Measurements from ENCODE around the gene ENPP1.
"Not testable (repeated sequence)": the region's sequence is repeated elsewhere in the genome, so short reads cannot be mapped to it uniquely, and the experiment has no call there.

The ENPP1 gene

DNA sequence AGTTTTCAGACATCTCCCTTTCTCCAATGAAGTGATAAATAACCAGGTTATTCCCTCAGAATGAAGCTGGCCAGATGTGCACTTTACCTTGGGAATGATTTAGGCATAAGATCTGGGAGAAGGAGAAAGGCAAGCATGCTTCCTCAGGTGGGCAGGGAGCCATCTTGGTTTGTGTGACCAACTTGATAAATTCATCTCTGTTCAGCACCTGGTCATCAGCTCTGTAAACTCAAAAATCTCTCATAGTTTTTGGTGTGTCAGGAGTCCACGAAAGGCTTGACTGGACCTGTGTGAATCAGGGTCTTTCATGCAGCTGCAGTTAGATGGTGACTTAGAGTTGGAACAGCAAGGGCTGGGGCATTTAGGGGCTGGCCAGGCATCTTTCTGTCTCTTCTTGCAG is 24.5 kb downstream of the ENPP1 start:
- DNase-seq: no peak

DNA sequence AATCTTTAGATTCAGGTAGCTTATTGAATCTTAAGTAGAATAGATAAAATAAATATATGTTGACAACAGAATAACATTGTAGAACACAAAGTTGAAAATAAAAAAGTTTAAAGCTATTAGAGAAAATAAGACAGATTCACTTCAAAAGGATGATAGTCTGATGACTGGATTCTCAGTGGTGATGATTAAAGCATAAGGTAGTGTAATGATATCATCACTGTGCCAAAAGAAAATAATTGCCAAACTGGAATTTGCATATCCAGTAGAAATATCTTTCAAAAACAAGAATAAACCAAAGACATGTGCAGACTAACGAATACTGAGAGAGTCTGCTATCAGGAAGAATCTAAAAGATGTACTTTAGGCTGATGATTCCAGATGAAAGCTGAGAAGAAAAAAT is 30.2 kb downstream of the ENPP1 start:
- no peak for DNase-seq

GRCh38 chr6:131839388-131839787 is 31.6 kb downstream of the ENPP1 start:
- no peak for DNase-seq

GRCh38 chr6:131840441-131840840 is 32.6 kb downstream of the ENPP1 start:
- DNase-seq: no peak

- no peak for DNase-seq
Observed at GRCh38 chr6:131840936-131841583, 33.2 kb downstream of the ENPP1 start.

GRCh38 chr6:131843768-131844167 is 35.9 kb downstream of the ENPP1 start:
- no peak for DNase-seq

DNA sequence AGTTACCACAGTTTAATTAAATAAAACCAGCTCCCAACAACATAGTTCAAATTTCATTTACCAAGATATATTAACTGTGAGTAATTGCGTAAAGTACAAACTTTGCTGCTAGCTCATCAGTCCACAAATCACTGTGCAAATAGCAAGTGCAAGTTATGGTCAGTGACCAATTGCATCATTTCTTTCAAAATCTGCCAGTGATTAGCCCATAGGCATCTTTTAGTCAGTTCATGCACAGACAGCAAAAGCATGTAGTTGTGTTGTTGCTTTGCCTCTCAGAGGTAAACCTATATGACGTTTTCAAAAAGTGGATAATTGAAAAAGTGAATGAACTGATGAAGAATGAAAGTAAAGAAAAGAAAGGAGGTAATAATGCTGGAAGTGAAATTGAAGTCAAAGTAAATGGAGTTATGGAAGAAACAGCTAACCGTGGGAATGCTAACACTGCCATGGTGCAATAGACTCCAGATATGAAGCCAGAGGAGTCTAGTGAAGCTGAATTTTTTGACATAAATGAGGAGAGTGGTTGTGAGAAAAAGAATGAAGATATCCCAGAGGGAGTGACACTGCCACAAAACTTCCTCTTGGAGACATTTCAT is 36.5 kb downstream of the ENPP1 start:
- DNase-seq: no peak

GRCh38 chr6:131846023-131846663 is 38.3 kb downstream of the ENPP1 start:
- no peak for DNase-seq

DNA sequence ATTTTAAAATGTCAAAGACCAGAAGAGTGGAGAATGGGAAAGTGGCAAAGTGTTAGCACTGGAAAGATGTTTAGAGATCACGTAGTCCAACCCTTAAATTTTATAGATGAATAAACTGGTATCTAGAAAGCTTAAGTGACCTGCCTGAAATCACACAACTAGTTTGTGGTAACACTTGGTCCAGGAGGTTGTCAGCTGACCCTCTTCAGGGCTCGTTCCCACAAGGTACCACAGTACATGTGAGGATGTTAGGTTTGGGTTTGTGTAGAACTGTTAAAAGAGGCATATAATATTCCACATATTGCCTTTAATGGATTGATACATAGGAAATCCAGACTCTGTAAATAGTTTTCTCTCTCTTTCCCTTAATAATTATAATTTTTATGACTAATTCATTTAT is 39.1 kb downstream of the ENPP1 start:
- no peak for DNase-seq

GRCh38 chr6:131849799-131850198 is 42.0 kb downstream of the ENPP1 start:
- DNase-seq: no peak

GRCh38 chr6:131851049-131851769 is 43.4 kb downstream of the ENPP1 start:
- DNase-seq: no peak

GRCh38 chr6:131852200-131852599 is 44.4 kb downstream of the ENPP1 start:
- no peak for DNase-seq

DNA sequence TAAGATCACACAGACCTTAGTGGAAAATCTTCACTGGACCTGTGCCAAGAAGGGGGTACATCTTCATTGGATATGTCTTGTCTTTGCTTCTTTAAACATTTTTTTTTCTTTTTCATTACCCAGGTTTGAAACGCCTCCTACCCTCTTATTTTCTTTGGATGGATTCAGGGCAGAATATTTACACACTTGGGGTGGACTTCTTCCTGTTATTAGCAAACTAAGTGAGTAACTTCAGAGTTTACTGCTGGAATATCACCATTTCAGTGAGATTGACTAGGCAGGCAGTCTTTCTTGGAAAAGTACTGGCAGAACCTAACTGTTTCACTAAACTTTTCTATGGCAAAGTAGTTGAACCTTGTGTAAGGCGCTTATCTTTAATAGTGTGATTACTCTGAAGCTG is 47.0 kb downstream of the ENPP1 start:
- no peak for DNase-seq

- DNase-seq: no peak
Observed at GRCh38 chr6:131858765-131859415, 51.1 kb downstream of the ENPP1 start.

GRCh38 chr6:131859658-131860057 is 51.8 kb downstream of the ENPP1 start:
- DNase-seq: not testable (repeated sequence)

DNA sequence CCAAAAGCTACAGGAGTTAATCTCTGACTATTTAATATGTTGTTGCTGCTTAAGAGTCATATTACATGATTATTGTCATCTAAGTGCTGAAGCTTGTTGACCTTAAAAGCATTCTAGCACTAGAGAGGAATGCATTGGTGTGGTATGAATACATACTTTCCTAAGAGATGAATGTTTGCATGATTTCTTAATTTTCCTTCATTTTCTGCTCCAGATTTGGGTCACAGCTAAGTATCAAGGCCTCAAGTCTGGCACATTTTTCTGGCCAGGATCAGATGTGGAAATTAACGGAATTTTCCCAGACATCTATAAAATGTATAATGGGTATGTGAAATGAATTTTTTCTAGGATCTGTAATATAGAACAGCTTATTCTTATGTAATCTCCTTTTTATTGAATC is 53.6 kb downstream of the ENPP1 start:
- DNase-seq: no peak

DNA sequence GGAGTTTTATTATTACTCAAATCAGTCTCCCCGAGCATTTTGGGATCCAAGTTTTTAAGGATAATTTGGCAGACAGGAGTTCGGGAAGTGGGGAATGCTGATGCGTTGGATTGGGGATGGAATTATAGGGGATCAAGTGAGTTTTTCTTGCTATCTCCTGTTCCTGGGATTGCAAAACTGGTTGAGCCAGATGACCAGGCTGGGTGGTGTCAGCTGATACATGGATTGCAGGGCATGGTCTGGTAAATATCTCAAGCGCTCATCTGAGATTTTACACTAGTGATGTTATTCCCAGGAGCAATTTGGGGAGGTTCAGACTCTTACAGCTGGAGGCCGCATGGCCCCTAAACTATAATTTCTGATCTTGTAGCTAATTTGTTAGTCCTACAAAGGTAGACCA is 54.7 kb downstream of the ENPP1 start:
- no peak for DNase-seq

DNA sequence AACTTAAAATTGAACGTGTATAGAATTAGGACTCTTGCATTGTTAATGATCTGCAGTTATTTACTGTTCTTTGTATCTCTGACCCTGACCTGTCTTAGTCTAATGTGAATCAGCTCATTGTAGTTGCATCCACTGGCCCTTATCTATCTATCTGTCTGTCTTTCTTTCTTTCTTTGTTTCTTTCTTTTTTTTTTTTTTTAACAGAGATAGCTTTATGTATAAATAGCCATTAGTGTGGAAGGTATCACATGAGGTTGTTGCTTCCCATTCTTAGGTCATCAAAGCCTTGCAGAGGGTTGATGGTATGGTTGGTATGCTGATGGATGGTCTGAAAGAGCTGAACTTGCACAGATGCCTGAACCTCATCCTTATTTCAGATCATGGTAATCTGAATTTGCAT is 59.9 kb downstream of the ENPP1 start:
- no peak for DNase-seq

DNA sequence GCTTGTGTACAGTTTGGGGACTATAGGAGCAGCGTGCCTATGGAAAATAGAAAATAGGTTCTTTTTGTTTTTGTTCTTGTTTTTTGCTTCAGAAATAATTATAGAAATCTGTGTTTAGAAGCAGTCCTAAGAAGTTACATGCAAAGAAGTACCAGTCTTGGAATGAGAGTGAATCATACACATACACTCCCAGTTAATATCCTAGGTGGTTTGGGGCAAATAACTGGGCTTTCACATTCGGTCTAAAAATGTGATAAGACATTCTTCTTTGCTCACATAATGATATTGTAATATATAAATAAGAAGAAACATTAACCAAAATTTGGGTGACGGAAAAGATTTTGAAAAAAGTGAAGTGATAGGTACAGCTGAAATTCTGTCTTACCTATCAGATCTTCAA is 61.0 kb downstream of the ENPP1 start:
- no peak for DNase-seq

DNA sequence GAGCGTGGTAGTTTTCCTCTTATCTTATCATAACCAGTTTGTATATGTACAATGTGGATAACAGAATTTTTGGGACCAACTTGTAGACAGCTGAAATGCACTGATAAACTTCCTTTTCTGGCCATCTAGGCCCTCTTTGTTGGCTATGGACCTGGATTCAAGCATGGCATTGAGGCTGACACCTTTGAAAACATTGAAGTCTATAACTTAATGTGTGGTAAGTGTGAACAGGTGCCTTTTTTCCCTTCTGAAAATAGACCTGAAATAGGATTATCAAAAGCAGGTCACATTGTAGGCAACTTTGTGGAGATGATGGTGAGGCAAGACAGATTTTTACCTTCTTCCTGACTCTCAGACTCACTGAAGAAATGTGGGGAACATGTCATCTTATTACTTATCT is 67.8 kb downstream of the ENPP1 start:
- DNase-seq: no peak

DNA sequence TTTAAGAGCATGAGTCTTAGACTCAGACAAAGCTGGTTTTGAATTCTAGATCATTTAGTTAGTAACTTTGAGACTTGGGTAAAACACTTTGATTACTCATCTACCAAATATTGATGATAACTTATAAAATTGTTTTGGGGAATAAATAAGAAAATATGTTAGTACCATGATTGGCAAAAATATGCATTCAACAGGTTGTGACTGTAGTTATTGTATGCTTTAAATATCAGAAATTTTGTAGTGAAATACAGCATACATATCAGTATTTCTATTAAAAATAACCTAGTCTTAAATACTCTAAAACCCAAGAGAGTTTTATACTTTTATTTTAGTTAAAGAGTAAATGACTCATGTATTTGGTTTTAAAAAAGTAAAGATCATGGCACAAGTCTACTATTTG is 68.7 kb downstream of the ENPP1 start:
- DNase-seq: no peak

DNA sequence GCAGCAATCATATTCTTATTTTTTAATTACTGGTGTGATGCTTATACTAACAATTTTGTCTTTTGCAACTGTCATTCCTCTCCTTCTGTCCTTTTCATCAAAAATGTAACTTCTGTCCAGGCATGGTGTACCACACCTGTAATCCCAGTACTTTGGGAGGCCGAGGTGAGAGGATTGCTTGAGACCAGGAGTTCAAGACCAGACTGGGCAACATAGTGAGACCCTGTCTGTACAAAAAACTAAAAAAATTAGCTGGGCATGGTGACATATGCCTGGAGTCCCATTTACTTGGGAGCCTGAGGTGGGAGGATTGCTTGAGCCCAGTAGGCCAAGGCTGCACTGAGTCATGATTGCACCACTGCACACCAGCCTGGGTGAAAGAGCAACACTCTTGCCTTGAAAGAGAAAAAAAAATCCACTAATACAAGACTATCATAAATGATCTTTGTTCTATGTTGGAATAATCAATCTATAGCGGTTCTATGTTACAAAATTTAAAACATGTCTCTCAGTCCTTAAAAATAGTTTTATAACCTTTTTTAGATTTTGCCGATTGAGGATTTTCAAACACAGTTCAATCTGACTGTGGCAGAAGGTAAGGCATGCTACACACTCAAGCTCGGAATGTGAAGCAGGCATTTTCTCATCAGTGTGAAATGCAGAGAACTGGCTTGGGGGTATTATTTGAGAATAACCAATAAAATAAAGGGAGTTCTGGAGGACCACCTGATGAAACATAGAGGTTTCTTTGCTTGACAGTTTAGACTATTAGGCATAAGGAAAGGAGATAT is 70.4 kb downstream of the ENPP1 start:
- no peak for DNase-seq

- no peak for DNase-seq
Observed at GRCh38 chr6:131883016-131883415, 75.2 kb downstream of the ENPP1 start.
